ENCODE results near the gene MISP3.

MISP3 gene

GRCh38 chr19:14052470-14052869 lies 20.1 kb upstream of the MISP3 start:
- H3K4me3 Mint-ChIP-seq: no peak overlapping the region
- peaks cover 3% of the 10 kb centered on the region for H3K9me3 Mint-ChIP-seq
- no peaks in the 10 kb centered on the region for H3K4me1 Mint-ChIP-seq
- H3K27me3 Mint-ChIP-seq (ENCODE audit: low read depth): peaks cover 18% of the 10 kb centered on the region
- H3K27ac Mint-ChIP-seq: no peak overlapping the region
- peaks cover 19% of the 10 kb centered on the region for H3K36me3 Mint-ChIP-seq (ENCODE audit: low read depth)
- no peak for TF ChIP-seq CTCF (IDR thresholded peaks at IDR 0.05; ENCODE audit: unreplicated experiment in 3 of 3)

- TF ChIP-seq CTCF (IDR thresholded peaks at IDR 0.05; ENCODE audit: unreplicated experiment in 3 of 3): no peak
- Mint-ChIP-seq H3K4me3 (no peak overlapping the region), H3K4me1 (no peaks in the 10 kb centered on the region)
Observed at GRCh38 chr19:14053032-14053431, 19.6 kb upstream of the MISP3 start.

GRCh38 chr19:14053500-14053899 lies 19.1 kb upstream of the MISP3 start:
- Mint-ChIP-seq H3K27ac (no peak overlapping the region), H3K4me3 (no peak overlapping the region), H3K4me1 (no peaks in the 10 kb centered on the region), H3K27me3 (ENCODE audit: low read depth) (peaks cover 27% of the 10 kb centered on the region), H3K36me3 (ENCODE audit: low read depth) (peaks cover 19% of the 10 kb centered on the region), H3K9me3 (peaks cover 3% of the 10 kb centered on the region)
- no peak for TF ChIP-seq CTCF (IDR thresholded peaks at IDR 0.05; ENCODE audit: unreplicated experiment in 3 of 3)

More at GRCh38 chr19:14053032-14053431, 19.6 kb upstream of the MISP3 start:
- Mint-ChIP-seq H3K27ac (no peak overlapping the region), H3K36me3 (ENCODE audit: low read depth) (peaks cover 19% of the 10 kb centered on the region), H3K27me3 (ENCODE audit: low read depth) (peaks cover 22% of the 10 kb centered on the region), H3K9me3 (peaks cover 3% of the 10 kb centered on the region)

- peaks cover 19% of the 10 kb centered on the region for H3K36me3 Mint-ChIP-seq (ENCODE audit: low read depth)
- peak overlapping the region in 1 of 3 experiments; percentile 24 for H3K27ac Mint-ChIP-seq
- H3K27me3 Mint-ChIP-seq (ENCODE audit: low read depth): peaks cover 33% of the 10 kb centered on the region
Observed at GRCh38 chr19:14054099-14054498, 18.5 kb upstream of the MISP3 start.

GRCh38 chr19:14054721-14055120 lies 17.9 kb upstream of the MISP3 start:
- Mint-ChIP-seq H3K4me1 (peaks cover under 1% of the 10 kb centered on the region), H3K36me3 (ENCODE audit: low read depth) (peaks cover 19% of the 10 kb centered on the region), H3K27ac (no peak overlapping the region), H3K9me3 (peaks cover 3% of the 10 kb centered on the region), H3K4me3 (no peak overlapping the region), H3K27me3 (ENCODE audit: low read depth) (peaks cover 39% of the 10 kb centered on the region)
- no peak for TF ChIP-seq CTCF (IDR thresholded peaks at IDR 0.05; ENCODE audit: unreplicated experiment in 3 of 3)

More at GRCh38 chr19:14054099-14054498, 18.5 kb upstream of the MISP3 start:
- Mint-ChIP-seq H3K9me3 (peaks cover 3% of the 10 kb centered on the region), H3K4me3 (peak overlapping the region in 1 of 3 experiments; percentile 25), H3K4me1 (no peaks in the 10 kb centered on the region)
- TF ChIP-seq CTCF (IDR thresholded peaks at IDR 0.05; ENCODE audit: unreplicated experiment in 3 of 3): no peak

- Mint-ChIP-seq H3K27ac (no peak overlapping the region), H3K9me3 (peaks cover 3% of the 10 kb centered on the region), H3K4me3 (no peak overlapping the region), H3K36me3 (ENCODE audit: low read depth) (peaks cover 16% of the 10 kb centered on the region), H3K27me3 (ENCODE audit: low read depth) (peaks cover 43% of the 10 kb centered on the region), H3K4me1 (peaks cover 4% of the 10 kb centered on the region)
- no peak for TF ChIP-seq CTCF (IDR thresholded peaks at IDR 0.05; ENCODE audit: unreplicated experiment in 3 of 3)
Observed at GRCh38 chr19:14055396-14055795, 17.2 kb upstream of the MISP3 start.

Measured in nephron (organoid).